PC-3 (cell line): Measurements from ENCODE around the gene HOXB7. TPM values are rescaled to one million over a fixed set of nuclear protein-coding genes. Genes with fewer than 3 reads are reported as not detected.

ENCODE experiments used
- ATAC-seq: fragments of 200-7000 bp; cut with Tn5 transposase; 2 replicates; pipeline ENCODE4 v1.9.1; 2020; ENCODE audit warnings: mild to moderate bottlenecking, moderate library complexity
- BruUV-seq: library from RNA; stranded (reverse); fragments of 400-500 nt; replicated peaks from 2 replicates; lab custom pipeline; 2021; lab: Mats Ljungman, UMichigan
- CTCF ChIA-PET: fragments of 300-600 bp; sonication (Branson Sonifier 250); formaldehyde crosslinking; loops from one replicate; lab custom pipeline; 2022; ENCODE audit warnings: antibody characterized with exemption; lab: Charles Lee
- POLR2A ChIA-PET: fragments of 300-600 bp; sonication (Branson Sonifier 250); formaldehyde crosslinking; loops from one replicate; lab custom pipeline; 2022; ENCODE audit warnings: antibody characterized with exemption; ENCODE audit not compliant: unreplicated experiment; lab: Charles Lee
- DNase-seq: peaks from one replicate; pipeline ENCODE4 v3.0.0-alpha.2; 2015
- H2AFZ ChIP-seq: fragments of 300-600 bp; sonication (generic); 2 replicates; pipeline ENCODE4 v1.6.0; 2016; ENCODE audit warnings: antibody characterized with exemption, low read length
- H3F3A ChIP-seq: fragments of 300-600 bp; sonication (generic); one replicate; pipeline ENCODE4 v1.6.0; 2017; ENCODE audit warnings: antibody characterized with exemption, low read length, control low read depth, mild to moderate bottlenecking; ENCODE audit not compliant: unreplicated experiment
- H3K27ac ChIP-seq: fragments of 300-600 bp; sonication (generic); 2 replicates; pipeline ENCODE4 v1.5.1; 2016; ENCODE audit warnings: mild to moderate bottlenecking, low read length
- H3K27me3 ChIP-seq: fragments of 300-600 bp; sonication (generic); 2 replicates; pipeline ENCODE4 v1.6.1; 2016; ENCODE audit warnings: low read length, mixed read lengths
- H3K36me3 ChIP-seq: fragments of 300-600 bp; sonication (generic); 2 replicates; pipeline ENCODE4 v1.6.1; 2016; ENCODE audit warnings: low read depth, mixed run types, low read length, mixed read lengths
- H3K4me1 ChIP-seq: fragments of 300-600 bp; sonication (generic); 2 replicates; pipeline ENCODE4 v1.5.1; 2016; ENCODE audit warnings: low read length; ENCODE audit not compliant: insufficient read depth
- H3K4me2 ChIP-seq: fragments of 300-600 bp; sonication (generic); 2 replicates; pipeline ENCODE4 v1.6.0; 2016; ENCODE audit warnings: low read length
- H3K4me3 ChIP-seq: fragments of 300-600 bp; sonication (generic); 2 replicates; pipeline ENCODE4 v1.5.1; 2016; ENCODE audit warnings: mild to moderate bottlenecking, low read length, mixed read lengths
- H3K79me2 ChIP-seq: fragments of 300-600 bp; sonication (generic); 2 replicates; pipeline ENCODE4 v1.6.1; 2017; ENCODE audit warnings: low read length, mixed read lengths
- H3K9ac ChIP-seq: fragments of 300-600 bp; sonication (generic); 2 replicates; pipeline ENCODE4 v1.6.0; 2016; ENCODE audit warnings: mild to moderate bottlenecking, low read length
- H3K9me2 ChIP-seq: fragments of 300-600 bp; sonication (generic); replicated peaks from 2 replicates; pipeline ENCODE4 v1.6.1; 2016; ENCODE audit warnings: mixed run types, low read length, mixed read lengths
- H3K9me3 ChIP-seq: fragments of 300-600 bp; sonication (generic); 2 replicates; pipeline ENCODE4 v1.6.1; 2016; ENCODE audit warnings: low read length, mixed read lengths
- H4K20me1 ChIP-seq: fragments of 300-600 bp; sonication (generic); 2 replicates; pipeline ENCODE4 v1.6.1; 2016; ENCODE audit warnings: low read length, mixed read lengths
- EZH2 ChIP-seq: fragments of 300-600 bp; sonication (generic); IDR thresholded peaks from one replicate; pipeline ENCODE4 v1.6.1; 2017; ENCODE audit warnings: antibody characterized with exemption, mild to moderate bottlenecking, low read length; ENCODE audit not compliant: unreplicated experiment
- EZH2phosphoT487 ChIP-seq: fragments of 300-600 bp; sonication (generic); IDR thresholded peaks from 2 replicates; pipeline ENCODE4 v1.6.1; 2018; ENCODE audit warnings: mild to moderate bottlenecking, antibody characterized with exemption, low read length, borderline replicate concordance
- intact Hi-C: fragments of 100-400 bp; cut with micrococcal nuclease; formaldehyde crosslinking; loops from 2 replicates; pipeline ENCODE4 v1.9.0; 2023
- total RNA-seq: library from RNA; depleted of rRNA; stranded (reverse); fragments of >200 nt; gene quantifications from 2 replicates; pipeline ENCODE4 v1.2.3, GENCODE V29; 2014
- TF ChIP-seq, protein P1 (sequence below): fragments of 300-600 bp; sonication (generic); conservative IDR thresholded peaks from 2 replicates; pipeline ENCODE4 v1.5.1; 2017; ENCODE audit warnings: antibody characterized with exemption, low read depth, mild to moderate bottlenecking, low read length

Gene HOXB7
- total RNA-seq, 1 experiment from 2014 or later: not detected

- Histone ChIP-seq H3K36me3 (no peaks in the 10 kb centered on the region), H3K9me2 (no peaks in the 10 kb centered on the region), H4K20me1 (no peaks in the 10 kb centered on the region), H3F3A (no peaks in the 10 kb centered on the region), H3K9ac (peak overlapping the region; percentile 54; the same call in 1 of the 2 replicates), H3K27me3 (peaks cover 54% of the 10 kb centered on the region), H2AFZ (peak overlapping the region; percentile 88), H3K79me2 (no peaks in the 10 kb centered on the region), H3K9me3 (no peaks in the 10 kb centered on the region), H3K27ac (no peak overlapping the region), H3K4me3 (peak overlapping the region; percentile 70), H3K4me1 (peaks cover 12% of the 10 kb centered on the region), H3K4me2 (peak overlapping the region; percentile 85)
- no TSS peak for BruUV-seq
- ChIA-PET CTCF (interaction anchor here (0.6 to 1.2 kb wide), 6 partner anchors 12 to 380 kb away, joined by 3 to 21 read pairs (median 4); no protein-coding TSS in a partner anchor), POLR2A (interaction anchor here (0.5 to 0.7 kb wide), 5 partner anchors 15 to 594 kb away, joined by 3 to 8 read pairs (median 4); partner anchors contain the start of gene HOXB13)
- intact Hi-C loops: no loop called here
- ATAC-seq (peak; percentile 57), DNase-seq (peak; percentile 57)
- TF ChIP-seq, protein P1, sequence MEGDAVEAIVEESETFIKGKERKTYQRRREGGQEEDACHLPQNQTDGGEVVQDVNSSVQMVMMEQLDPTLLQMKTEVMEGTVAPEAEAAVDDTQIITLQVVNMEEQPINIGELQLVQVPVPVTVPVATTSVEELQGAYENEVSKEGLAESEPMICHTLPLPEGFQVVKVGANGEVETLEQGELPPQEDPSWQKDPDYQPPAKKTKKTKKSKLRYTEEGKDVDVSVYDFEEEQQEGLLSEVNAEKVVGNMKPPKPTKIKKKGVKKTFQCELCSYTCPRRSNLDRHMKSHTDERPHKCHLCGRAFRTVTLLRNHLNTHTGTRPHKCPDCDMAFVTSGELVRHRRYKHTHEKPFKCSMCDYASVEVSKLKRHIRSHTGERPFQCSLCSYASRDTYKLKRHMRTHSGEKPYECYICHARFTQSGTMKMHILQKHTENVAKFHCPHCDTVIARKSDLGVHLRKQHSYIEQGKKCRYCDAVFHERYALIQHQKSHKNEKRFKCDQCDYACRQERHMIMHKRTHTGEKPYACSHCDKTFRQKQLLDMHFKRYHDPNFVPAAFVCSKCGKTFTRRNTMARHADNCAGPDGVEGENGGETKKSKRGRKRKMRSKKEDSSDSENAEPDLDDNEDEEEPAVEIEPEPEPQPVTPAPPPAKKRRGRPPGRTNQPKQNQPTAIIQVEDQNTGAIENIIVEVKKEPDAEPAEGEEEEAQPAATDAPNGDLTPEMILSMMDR: no peak
- TF ChIP-seq EZH2: peak; percentile 51
- peak; percentile 75; the same call in 1 of the 2 replicates for TF ChIP-seq EZH2phosphoT487
Measured at GRCh38 chr17:48624544-48625494, 14.0 kb upstream of the HOXB7 start.

DNA sequence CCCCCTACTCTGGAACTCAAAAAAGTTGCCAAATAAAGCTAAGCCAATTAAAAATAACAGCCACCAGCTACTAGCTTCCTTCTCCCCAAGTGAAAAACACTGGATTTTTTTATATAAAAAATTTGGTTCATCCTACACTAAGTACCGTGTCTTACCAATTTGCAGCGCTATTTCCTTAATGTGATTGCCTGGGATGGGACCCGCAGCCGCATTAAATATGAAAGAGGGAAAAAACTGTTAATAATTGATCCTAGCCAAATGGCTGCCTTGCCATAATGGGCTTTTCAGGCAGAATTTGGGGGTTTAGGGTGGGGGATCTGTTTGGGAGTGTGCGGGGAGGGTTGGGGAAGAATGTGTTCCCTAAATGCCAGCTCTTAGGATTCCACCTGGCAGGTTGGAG lies 13.3 kb upstream of the HOXB7 start:
- Histone ChIP-seq H3K4me2 (peak overlapping the region; percentile 85), H2AFZ (no peak overlapping the region), H3F3A (no peaks in the 10 kb centered on the region), H3K79me2 (no peaks in the 10 kb centered on the region), H3K36me3 (no peaks in the 10 kb centered on the region), H4K20me1 (no peaks in the 10 kb centered on the region), H3K4me1 (peaks cover 19% of the 10 kb centered on the region), H3K9me3 (no peaks in the 10 kb centered on the region), H3K27me3 (peaks cover 50% of the 10 kb centered on the region), H3K9ac (no peak overlapping the region), H3K9me2 (no peaks in the 10 kb centered on the region), H3K4me3 (peak overlapping the region; percentile 70), H3K27ac (no peak overlapping the region)
- POLR2A ChIA-PET: interaction anchor here (0.6 kb wide), 1 partner anchor 12 kb away, joined by 23 read pairs; no protein-coding TSS in a partner anchor
- intact Hi-C loops: no loop called here
- no peak for DNase-seq
- TSS peak; percentile 18 for BruUV-seq
- no peak for ATAC-seq
- CTCF ChIA-PET: interaction anchor here (0.6 to 1.0 kb wide), 4 partner anchors 12 to 360 kb away, joined by 3 to 13 read pairs (median 3); no protein-coding TSS in a partner anchor
- TF ChIP-seq EZH2 (no peak), EZH2phosphoT487 (no peak)
- TF ChIP-seq, protein P1: no peak
